Kidney epithelial cell (primary cell): ENCODE results near the gene NOC3L. TPM values are rescaled to one million over a fixed set of nuclear protein-coding genes. Genes with fewer than 3 reads are reported as not detected.

Experiments
- DNase-seq: peaks from one replicate; pipeline ENCODE4 v3.0.0-alpha.2; 2010; ENCODE audit warnings: low read depth
- H3K27me3 ChIP-seq: 2 replicates; pipeline ENCODE4 v1.6.0; 2011; ENCODE audit warnings: low read length; ENCODE audit not compliant: control insufficient read depth, insufficient read depth
- H3K36me3 ChIP-seq: 2 replicates; pipeline ENCODE4 v1.5.1; 2011; ENCODE audit warnings: low read length; ENCODE audit not compliant: control insufficient read depth, insufficient read depth
- H3K4me3 ChIP-seq: 2 replicates; pipeline ENCODE4 v1.5.1; 2011; ENCODE audit warnings: low read depth, mild to moderate bottlenecking, control low read depth, low read length
- total RNA-seq: library from RNA; depleted of rRNA; stranded (reverse); fragments of >200 nt; gene quantifications from 2 replicates; pipeline ENCODE4 v1.2.3, GENCODE V29; 2015
- TF ChIP-seq, protein P1 (sequence below): IDR thresholded peaks from 2 replicates; pipeline ENCODE4 v1.5.1; 2011; ENCODE audit warnings: mild to moderate bottlenecking, moderate library complexity, low read length, control low read depth, inconsistent platforms; ENCODE audit not compliant: insufficient read depth, poor library complexity, severe bottlenecking

The NOC3L gene
- total RNA-seq, 1 donor from 2014 or later, result 17.8 TPM

DNA sequence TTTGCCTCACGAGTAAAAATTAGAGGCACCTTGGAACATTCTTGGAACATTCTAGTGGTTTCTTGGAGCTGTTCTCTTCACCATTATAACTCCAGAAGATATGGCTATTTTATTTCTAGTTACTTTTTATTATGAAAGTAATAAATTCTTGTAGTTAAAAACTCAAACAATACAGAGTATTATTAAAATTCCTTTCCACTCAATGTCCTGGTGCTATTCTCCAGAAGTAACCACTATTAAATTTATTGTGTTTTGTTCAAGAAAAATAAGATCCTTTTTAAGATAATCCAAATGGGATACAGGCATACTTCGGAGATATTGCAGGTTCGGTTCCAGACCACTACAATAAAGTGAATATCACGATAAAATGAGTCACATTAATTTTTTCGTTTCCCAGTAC, 68.6 kb downstream of the NOC3L start:
- Histone ChIP-seq H3K36me3 (no peaks in the 10 kb centered on the region), H3K27me3 (no peaks in the 10 kb centered on the region), H3K4me3 (no peak overlapping the region)
- TF ChIP-seq, protein P1, sequence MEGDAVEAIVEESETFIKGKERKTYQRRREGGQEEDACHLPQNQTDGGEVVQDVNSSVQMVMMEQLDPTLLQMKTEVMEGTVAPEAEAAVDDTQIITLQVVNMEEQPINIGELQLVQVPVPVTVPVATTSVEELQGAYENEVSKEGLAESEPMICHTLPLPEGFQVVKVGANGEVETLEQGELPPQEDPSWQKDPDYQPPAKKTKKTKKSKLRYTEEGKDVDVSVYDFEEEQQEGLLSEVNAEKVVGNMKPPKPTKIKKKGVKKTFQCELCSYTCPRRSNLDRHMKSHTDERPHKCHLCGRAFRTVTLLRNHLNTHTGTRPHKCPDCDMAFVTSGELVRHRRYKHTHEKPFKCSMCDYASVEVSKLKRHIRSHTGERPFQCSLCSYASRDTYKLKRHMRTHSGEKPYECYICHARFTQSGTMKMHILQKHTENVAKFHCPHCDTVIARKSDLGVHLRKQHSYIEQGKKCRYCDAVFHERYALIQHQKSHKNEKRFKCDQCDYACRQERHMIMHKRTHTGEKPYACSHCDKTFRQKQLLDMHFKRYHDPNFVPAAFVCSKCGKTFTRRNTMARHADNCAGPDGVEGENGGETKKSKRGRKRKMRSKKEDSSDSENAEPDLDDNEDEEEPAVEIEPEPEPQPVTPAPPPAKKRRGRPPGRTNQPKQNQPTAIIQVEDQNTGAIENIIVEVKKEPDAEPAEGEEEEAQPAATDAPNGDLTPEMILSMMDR, result no peak
- DNase-seq, result no peak

DNA sequence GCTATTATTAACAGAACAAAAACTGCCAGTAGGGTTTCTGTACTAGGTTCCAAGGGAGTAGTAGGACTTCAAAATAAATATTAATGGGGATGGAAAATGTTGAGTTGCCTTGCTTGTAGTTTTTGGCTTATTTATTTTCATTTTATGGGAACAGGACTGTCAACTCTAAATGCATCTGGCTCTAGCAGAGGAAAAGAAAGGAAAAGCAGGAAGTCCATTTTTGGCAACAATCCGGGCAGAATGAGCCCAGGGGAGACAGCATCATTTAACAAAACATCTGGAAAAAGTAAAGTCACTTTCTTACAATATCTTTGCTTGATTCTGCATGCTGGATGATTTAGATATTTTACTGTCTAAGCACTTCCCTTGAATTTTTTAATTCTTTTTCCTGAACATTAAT, 69.4 kb downstream of the NOC3L start:
- TF ChIP-seq, protein P1, result no peak
- Histone ChIP-seq H3K27me3 (no peaks in the 10 kb centered on the region), H3K36me3 (no peaks in the 10 kb centered on the region), H3K4me3 (no peak overlapping the region)
- no peak for DNase-seq

DNA sequence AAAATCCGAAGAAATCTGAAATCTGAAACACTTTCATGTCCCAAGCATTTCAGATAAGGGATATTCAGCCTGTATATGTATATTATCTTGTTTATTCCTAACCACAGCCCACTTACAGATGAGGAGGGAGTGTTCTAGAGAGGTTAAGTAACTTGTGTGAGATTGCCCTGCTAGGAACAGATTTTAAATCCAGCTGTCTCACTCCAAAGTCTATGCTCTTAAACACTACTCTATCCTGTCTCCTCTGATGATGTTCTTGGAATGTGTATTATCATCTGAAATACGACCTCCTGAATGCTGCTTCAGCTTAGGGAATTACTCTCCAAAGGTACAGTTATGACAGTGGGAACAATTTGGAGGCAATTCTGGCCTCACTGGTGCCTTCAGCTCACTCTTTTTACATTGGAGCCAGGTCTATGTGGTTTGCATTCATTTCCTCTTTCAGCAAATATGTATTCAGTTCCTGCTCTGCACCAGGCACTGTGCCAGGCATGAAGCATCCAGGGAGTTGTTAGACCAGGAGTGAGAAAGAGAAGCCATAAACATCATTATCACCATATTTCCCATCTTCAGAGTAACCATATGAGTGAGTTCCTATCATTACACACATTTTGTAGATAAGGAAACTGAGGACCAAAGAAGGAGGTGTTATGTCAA, 70.2 kb downstream of the NOC3L start:
- Histone ChIP-seq H3K4me3 (no peak overlapping the region), H3K27me3 (no peaks in the 10 kb centered on the region), H3K36me3 (no peaks in the 10 kb centered on the region)
- no peak for DNase-seq
- TF ChIP-seq, protein P1, result no peak

DNA sequence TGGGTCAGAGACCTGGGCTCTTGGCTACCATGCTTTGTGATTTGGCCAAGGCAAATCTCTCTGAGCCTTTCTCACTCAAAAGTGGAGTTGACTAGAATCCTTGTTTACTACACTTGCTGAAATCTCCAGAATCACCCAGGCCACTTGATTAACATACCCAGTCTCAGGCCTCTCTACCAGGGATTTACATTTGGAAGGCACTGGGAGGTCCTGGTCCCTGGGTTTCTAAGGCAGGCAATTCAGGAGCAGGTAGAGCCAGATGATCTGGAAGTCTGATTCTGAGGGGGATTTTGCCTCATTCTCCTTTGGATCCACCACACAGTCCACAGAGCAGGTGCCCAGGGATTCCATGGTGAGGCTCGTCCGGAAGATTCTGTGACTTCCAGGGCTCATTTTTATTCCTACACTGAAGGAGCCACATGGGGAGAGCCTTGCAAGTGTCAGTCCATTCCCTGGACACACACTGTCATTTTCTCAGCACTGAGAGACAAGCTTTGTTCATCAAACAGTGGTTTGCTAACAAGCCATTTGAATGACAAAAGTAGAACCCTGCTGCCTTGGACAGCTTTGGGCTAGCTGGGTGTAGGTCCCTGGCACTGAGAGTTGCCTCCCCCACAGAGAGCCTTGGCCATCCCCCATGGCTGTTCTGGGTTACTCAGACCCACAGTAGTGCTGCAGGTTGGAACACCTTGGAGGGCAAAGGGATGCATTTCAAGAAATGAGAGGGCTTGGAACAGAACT, 74.2 kb downstream of the NOC3L start:
- Histone ChIP-seq H3K36me3 (no peaks in the 10 kb centered on the region), H3K4me3 (no peak overlapping the region), H3K27me3 (no peaks in the 10 kb centered on the region)
- no peak for DNase-seq
- TF ChIP-seq, protein P1, result no peak

DNA sequence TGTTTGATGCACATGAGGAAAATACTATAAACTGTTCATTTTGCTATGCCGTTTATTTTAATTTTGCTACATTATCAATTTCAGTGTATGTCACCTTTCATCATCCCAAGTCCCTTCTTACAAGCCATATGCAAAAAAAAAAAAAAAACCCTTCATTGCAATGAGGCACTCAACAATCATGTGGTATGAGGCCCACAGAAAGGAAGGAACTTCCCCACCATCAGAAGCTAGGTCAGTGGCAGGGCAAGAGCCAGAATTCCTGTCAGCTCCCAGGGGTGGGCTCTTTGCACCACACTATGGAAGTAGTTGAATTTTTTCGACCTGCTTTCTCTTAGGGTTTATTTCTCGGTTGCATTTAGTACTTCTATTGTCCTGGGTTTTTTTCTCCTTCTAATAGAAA, 75.4 kb downstream of the NOC3L start:
- no peak for DNase-seq
- Histone ChIP-seq H3K4me3 (no peak overlapping the region), H3K27me3 (no peaks in the 10 kb centered on the region), H3K36me3 (no peaks in the 10 kb centered on the region)
- TF ChIP-seq, protein P1, result no peak
